Mesenteric fat pad (tissue), 1 donor: ENCODE results near the gene PCDHA9. TPM values are rescaled to one million over a fixed set of nuclear protein-coding genes. Genes with fewer than 3 reads are reported as not detected.

Experiments
- DNase-seq: peaks from one replicate; pipeline ENCODE4 v3.0.0-alpha.2; 2020; ENCODE audit warnings: low spot score
- total RNA-seq: library from RNA; stranded (reverse); fragmentation: NEBNext Ultra II Directional; extraction: Animal tissue kit (Norgen Biotek cat#: 25700); gene quantifications from one replicate; pipeline ENCODE4 v1.2.1, GENCODE V29; 2021
- donor health status: DM: yes; HTN: yes; CAD: no.

The PCDHA9 gene
- total RNA-seq, 1 donor from 2014 or later, result 0.22 TPM

GRCh38 chr5:140877262-140877581, 29.0 kb downstream of the PCDHA9 start:
- no peak for DNase-seq

- no peak for DNase-seq
Observed at GRCh38 chr5:140881889-140882590, 33.9 kb downstream of the PCDHA9 start, which contains the start of gene PCDHA13. Gene PCDHA13 (plus strand): TSS chr5:140882124. CDS start chr5:140882269, 145 bp downstream.

- DNase-seq, result no peak
Observed at GRCh38 chr5:140882591-140882899, 34.4 kb downstream of the PCDHA9 start.

GRCh38 chr5:140883373-140883772, 35.2 kb downstream of the PCDHA9 start:
- no peak for DNase-seq

- DNase-seq, result no peak
Observed at GRCh38 chr5:140883927-140884697, 35.9 kb downstream of the PCDHA9 start.

Other genes starting within 250 kb of the PCDHA9 start
- 224 TPM for gene CD14, start 215.2 kb upstream of the PCDHA9 start, total RNA-seq
- 9.6 TPM for gene TMCO6, start 208.9 kb upstream of the PCDHA9 start, total RNA-seq
- 57.3 TPM for gene NDUFA2, start 200.8 kb upstream of the PCDHA9 start, total RNA-seq
- gene IK, start 200.6 kb upstream of the PCDHA9 start, total RNA-seq, result 66.4 TPM
- gene WDR55, start 183.5 kb upstream of the PCDHA9 start, total RNA-seq, result 23.4 TPM
- gene DND1, start 174.8 kb upstream of the PCDHA9 start, total RNA-seq, result 1.00 TPM
- gene HARS1, start 157.0 kb upstream of the PCDHA9 start, total RNA-seq, result 50.7 TPM
- 15.9 TPM for gene HARS2, start 156.9 kb upstream of the PCDHA9 start, total RNA-seq
- gene ZMAT2, start 147.9 kb upstream of the PCDHA9 start, total RNA-seq, result 37.9 TPM
- gene PCDHA1, start 62.2 kb upstream of the PCDHA9 start, total RNA-seq, result not detected
- not detected for gene PCDHA2, start 53.5 kb upstream of the PCDHA9 start, total RNA-seq
- gene PCDHA3, start 47.3 kb upstream of the PCDHA9 start, total RNA-seq, result 0.29 TPM
- 0.32 TPM for gene PCDHA4, start 41.3 kb upstream of the PCDHA9 start, total RNA-seq
- gene PCDHA5, start 26.8 kb upstream of the PCDHA9 start, total RNA-seq, result 0.10 TPM
- gene PCDHA6, start 20.4 kb upstream of the PCDHA9 start, total RNA-seq, result 0.32 TPM
- 0.22 TPM for gene PCDHA7, start 14.1 kb upstream of the PCDHA9 start, total RNA-seq
- gene PCDHA8, start 7.2 kb upstream of the PCDHA9 start, total RNA-seq, result 0.19 TPM
- 1.8 TPM for gene PCDHA10, start 7.5 kb downstream of the PCDHA9 start, total RNA-seq
- gene PCDHA11, start 20.6 kb downstream of the PCDHA9 start, total RNA-seq, result 0.26 TPM
- 0.29 TPM for gene PCDHA12, start 26.9 kb downstream of the PCDHA9 start, total RNA-seq
- gene PCDHA13, start 33.7 kb downstream of the PCDHA9 start, total RNA-seq, result 0.58 TPM
- 0.61 TPM for gene PCDHAC1, start 77.9 kb downstream of the PCDHA9 start, total RNA-seq
- 1.1 TPM for gene PCDHAC2, start 118.1 kb downstream of the PCDHA9 start, total RNA-seq
- gene PCDHB1, start 203.0 kb downstream of the PCDHA9 start, total RNA-seq, result not detected
- gene PCDHB2, start 246.2 kb downstream of the PCDHA9 start, total RNA-seq, result 3.4 TPM